OCI-LY3 (cell line): Measurements from ENCODE around the gene PEDS1.

Experiments used
- CTCF ChIP-seq: fragments of 200-600, 300-600 bp; sonication (generic); IDR thresholded peaks from 2 replicates; pipeline ENCODE4 v1.5.1; 2014; ENCODE audit warnings: antibody characterized with exemption, low read length, low read depth
- EZH2phosphoT487 ChIP-seq: fragments of 200-600 bp; shearing (Covaris generic); IDR thresholded peaks from 2 replicates; pipeline ENCODE4 v1.6.1; 2018; ENCODE audit warnings: antibody characterized with exemption, mixed run types, low read depth

- TF ChIP-seq CTCF (no peak), EZH2phosphoT487 (no peak)
Observed at GRCh38 chr20:50107086-50107660, 46.4 kb downstream of the PEDS1 start.
